ENCODE measurements around the gene SLC22A31. TPM values are rescaled to one million over a fixed set of nuclear protein-coding genes. Genes with fewer than 3 reads are reported as not detected.

SLC22A31 gene
- total and polyA plus RNA-seq, 9 of the 15 experiments (the other 6 are each of a cell fraction or from before 2014, with no cell fraction given): 0.29 to 2.2 (median 0.47) TPM; not detected in 3

DNA sequence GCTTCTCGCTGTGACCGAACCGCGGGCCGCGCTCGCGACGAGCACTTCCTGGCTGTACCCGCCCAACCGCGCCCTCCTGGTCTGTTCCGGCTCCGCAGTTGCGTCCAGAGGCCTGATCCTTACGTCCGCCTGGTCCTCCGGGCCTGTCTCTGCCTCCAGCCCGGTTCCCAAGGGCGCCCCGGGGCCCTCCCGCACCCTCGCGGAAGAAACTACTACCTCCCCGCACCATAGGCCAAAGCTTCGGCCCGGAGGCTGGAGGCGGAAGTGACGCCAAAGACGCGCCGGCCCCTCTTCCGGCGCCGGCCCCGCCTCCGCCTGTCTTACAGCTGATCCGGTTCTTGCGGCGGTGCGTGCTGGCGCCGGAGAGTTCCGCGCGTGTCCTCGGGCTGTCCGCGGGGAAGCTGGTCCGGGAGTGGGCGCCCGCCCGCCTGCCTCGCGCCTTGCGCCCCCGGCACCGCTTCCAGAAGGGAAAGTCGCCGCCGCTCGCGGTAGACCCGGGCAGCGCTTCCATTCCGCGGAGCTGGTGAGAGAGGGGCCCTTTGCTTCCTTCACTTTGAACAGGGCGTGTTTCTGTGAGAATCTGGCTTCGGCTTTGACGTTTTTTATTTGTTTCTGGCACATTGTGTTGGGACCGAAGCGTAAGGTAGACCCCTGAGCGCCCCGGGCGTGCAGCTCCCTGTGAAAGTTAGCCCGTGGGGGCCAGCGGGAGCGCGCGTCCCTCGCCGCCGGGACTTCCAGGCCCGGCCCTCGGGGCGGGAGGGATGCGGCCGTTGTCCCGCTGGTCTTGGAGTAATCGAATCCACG is 17.3 kb upstream of the SLC22A31 start, which contains the start of gene ZNF778 (continued):
- TF ChIP-seq, protein P1, sequence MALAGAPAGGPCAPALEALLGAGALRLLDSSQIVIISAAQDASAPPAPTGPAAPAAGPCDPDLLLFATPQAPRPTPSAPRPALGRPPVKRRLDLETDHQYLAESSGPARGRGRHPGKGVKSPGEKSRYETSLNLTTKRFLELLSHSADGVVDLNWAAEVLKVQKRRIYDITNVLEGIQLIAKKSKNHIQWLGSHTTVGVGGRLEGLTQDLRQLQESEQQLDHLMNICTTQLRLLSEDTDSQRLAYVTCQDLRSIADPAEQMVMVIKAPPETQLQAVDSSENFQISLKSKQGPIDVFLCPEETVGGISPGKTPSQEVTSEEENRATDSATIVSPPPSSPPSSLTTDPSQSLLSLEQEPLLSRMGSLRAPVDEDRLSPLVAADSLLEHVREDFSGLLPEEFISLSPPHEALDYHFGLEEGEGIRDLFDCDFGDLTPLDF (CRISPR knock-in tag; IDR thresholded peaks at IDR 0.05): peak; percentile 50; the same call in 1 of the 2 replicates
- TF ChIP-seq ESRRA (IDR thresholded peaks at IDR 0.05; ENCODE audit: borderline replicate concordance, low read depth) (peak; percentile 67), MTA3 (IDR thresholded peaks at IDR 0.05; ENCODE audit: borderline replicate concordance) (peak; percentile 87; the same call in 1 of the 2 replicates), RAD21 (CRISPR knock-in tag; conservative IDR thresholded peaks at IDR 0.05 in 1 of 2, IDR thresholded peaks at IDR 0.05 in 1 of 2) (no peak), ZBTB1 (CRISPR knock-in tag; IDR thresholded peaks at IDR 0.05; ENCODE audit: borderline replicate concordance, low read depth) (peak; percentile 70), SAFB (IDR thresholded peaks at IDR 0.05; ENCODE audit: borderline replicate concordance, low read depth, low read length) (peak; percentile 85), GTF2E2 (tag; IDR thresholded peaks at IDR 0.05) (0 out of 2 replicates have a peak, but pooled peaks have one; percentile 48), RBBP5 (IDR thresholded peaks at IDR 0.05; ENCODE audit: borderline replicate concordance, insufficient read depth, low read length, poor library complexity, severe bottlenecking) (peak; percentile 93), KLF6 (CRISPR knock-in tag; IDR thresholded peaks at IDR 0.05; ENCODE audit: borderline replicate concordance) (0 out of 2 replicates have a peak, but pooled peaks have one; percentile 37), NR2F6 (CRISPR knock-in tag; IDR thresholded peaks at IDR 0.05) (no peak), ZNF644 (tag; IDR thresholded peaks at IDR 0.05; ENCODE audit: low read depth) (no peak), SIN3B (IDR thresholded peaks at IDR 0.05; ENCODE audit: low read depth) (peak; percentile 95), L3MBTL2 (IDR thresholded peaks at IDR 0.05) (peak; percentile 76)
- TF ChIP-seq, protein P2, sequence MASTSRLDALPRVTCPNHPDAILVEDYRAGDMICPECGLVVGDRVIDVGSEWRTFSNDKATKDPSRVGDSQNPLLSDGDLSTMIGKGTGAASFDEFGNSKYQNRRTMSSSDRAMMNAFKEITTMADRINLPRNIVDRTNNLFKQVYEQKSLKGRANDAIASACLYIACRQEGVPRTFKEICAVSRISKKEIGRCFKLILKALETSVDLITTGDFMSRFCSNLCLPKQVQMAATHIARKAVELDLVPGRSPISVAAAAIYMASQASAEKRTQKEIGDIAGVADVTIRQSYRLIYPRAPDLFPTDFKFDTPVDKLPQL (IDR thresholded peaks at IDR 0.05; ENCODE audit: extremely low read depth, insufficient read length): no peak
- TF ChIP-seq, protein P3, sequence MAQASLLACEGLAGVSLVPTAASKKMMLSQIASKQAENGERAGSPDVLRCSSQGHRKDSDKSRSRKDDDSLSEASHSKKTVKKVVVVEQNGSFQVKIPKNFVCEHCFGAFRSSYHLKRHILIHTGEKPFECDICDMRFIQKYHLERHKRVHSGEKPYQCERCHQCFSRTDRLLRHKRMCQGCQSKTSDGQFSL (CRISPR knock-in tag; IDR thresholded peaks at IDR 0.05): peak; percentile 67; the same call in 1 of the 2 replicates
- TF ChIP-seq, protein P3 (tag; IDR thresholded peaks at IDR 0.05): peak in 1 of 2 experiments; percentile 42; a peak in 1 of 4 replicates
- TF ChIP-seq, protein P4, sequence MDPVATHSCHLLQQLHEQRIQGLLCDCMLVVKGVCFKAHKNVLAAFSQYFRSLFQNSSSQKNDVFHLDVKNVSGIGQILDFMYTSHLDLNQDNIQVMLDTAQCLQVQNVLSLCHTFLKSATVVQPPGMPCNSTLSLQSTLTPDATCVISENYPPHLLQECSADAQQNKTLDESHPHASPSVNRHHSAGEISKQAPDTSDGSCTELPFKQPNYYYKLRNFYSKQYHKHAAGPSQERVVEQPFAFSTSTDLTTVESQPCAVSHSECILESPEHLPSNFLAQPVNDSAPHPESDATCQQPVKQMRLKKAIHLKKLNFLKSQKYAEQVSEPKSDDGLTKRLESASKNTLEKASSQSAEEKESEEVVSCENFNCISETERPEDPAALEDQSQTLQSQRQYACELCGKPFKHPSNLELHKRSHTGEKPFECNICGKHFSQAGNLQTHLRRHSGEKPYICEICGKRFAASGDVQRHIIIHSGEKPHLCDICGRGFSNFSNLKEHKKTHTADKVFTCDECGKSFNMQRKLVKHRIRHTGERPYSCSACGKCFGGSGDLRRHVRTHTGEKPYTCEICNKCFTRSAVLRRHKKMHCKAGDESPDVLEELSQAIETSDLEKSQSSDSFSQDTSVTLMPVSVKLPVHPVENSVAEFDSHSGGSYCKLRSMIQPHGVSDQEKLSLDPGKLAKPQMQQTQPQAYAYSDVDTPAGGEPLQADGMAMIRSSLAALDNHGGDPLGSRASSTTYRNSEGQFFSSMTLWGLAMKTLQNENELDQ (CRISPR knock-in tag; IDR thresholded peaks at IDR 0.05; ENCODE audit: borderline replicate concordance): no peak
- TF ChIP-seq, protein P5, sequence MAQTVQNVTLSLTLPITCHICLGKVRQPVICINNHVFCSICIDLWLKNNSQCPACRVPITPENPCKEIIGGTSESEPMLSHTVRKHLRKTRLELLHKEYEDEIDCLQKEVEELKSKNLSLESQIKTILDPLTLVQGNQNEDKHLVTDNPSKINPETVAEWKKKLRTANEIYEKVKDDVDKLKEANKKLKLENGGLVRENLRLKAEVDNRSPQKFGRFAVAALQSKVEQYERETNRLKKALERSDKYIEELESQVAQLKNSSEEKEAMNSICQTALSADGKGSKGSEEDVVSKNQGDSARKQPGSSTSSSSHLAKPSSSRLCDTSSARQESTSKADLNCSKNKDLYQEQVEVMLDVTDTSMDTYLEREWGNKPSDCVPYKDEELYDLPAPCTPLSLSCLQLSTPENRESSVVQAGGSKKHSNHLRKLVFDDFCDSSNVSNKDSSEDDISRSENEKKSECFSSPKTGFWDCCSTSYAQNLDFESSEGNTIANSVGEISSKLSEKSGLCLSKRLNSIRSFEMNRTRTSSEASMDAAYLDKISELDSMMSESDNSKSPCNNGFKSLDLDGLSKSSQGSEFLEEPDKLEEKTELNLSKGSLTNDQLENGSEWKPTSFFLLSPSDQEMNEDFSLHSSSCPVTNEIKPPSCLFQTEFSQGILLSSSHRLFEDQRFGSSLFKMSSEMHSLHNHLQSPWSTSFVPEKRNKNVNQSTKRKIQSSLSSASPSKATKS (CRISPR knock-in tag; IDR thresholded peaks at IDR 0.05): no peak
